Prostate gland (tissue), 2 donors: ENCODE measurements around the gene LRRN2.

ENCODE experiments used
- POLR2AphosphoS5 ChIP-seq: sonication (generic); formaldehyde crosslinking; IDR thresholded peaks from one replicate; pipeline ENCODE4 v1.6.1; 2017; ENCODE audit warnings: antibody characterized with exemption
- TF ChIP-seq, protein P1 (sequence below), 4 experiments: fragments of 200-600 bp in 2 of 4; fragments of 450-650 bp in 2 of 4; sonication (generic) in 2 of 4; IDR thresholded peaks; 1 replicate in 3 of 4; 2 replicates in 1 of 4; pipeline ENCODE4 v1.5.1; 2016 to 2019; ENCODE audit warnings: antibody characterized with exemption in 4 of 4, mild to moderate bottlenecking in 2 of 4, moderate library complexity in 2 of 4

DNA sequence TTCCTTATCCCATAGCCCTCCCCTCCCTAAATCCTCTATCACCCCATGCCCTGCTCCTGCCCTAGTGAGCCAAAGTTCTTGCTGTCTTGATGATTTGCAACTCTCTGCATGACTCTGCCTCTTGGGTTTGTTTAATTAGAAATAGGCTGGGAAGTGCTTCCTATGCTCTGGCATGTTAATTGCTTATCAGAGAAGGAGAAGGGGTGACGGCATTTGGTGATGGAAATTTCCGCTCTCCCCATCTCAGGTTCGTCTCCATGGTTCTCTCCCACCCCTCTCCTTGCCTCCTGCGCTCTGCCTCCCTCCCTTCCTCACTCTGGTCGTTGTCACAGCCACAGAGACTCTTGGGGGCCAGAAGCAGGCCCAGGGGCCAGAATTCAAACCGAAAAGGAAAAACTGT is 68.9 kb downstream of the LRRN2 start:
- TF ChIP-seq, protein P1, sequence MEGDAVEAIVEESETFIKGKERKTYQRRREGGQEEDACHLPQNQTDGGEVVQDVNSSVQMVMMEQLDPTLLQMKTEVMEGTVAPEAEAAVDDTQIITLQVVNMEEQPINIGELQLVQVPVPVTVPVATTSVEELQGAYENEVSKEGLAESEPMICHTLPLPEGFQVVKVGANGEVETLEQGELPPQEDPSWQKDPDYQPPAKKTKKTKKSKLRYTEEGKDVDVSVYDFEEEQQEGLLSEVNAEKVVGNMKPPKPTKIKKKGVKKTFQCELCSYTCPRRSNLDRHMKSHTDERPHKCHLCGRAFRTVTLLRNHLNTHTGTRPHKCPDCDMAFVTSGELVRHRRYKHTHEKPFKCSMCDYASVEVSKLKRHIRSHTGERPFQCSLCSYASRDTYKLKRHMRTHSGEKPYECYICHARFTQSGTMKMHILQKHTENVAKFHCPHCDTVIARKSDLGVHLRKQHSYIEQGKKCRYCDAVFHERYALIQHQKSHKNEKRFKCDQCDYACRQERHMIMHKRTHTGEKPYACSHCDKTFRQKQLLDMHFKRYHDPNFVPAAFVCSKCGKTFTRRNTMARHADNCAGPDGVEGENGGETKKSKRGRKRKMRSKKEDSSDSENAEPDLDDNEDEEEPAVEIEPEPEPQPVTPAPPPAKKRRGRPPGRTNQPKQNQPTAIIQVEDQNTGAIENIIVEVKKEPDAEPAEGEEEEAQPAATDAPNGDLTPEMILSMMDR (IDR thresholded peaks at IDR 0.05): no peak
- no peak for TF ChIP-seq POLR2AphosphoS5
